WTC11 (cell line): ENCODE results near the gene FILIP1L.

Experiments
- CREB1 ChIP-seq: sonication (generic); formaldehyde crosslinking; IDR thresholded peaks from 2 replicates; pipeline ENCODE4 v1.8.0; 2023; ENCODE audit warnings: mild to moderate bottlenecking, missing genetic modification reagents
- ELF4 ChIP-seq: sonication (generic); formaldehyde crosslinking; IDR thresholded peaks from 2 replicates; pipeline ENCODE4 v1.8.1; 2022; ENCODE audit warnings: low read depth, mild to moderate bottlenecking, moderate library complexity, missing genetic modification reagents
- JUN ChIP-seq: sonication (generic); formaldehyde crosslinking; IDR thresholded peaks from 2 replicates; pipeline ENCODE4 v1.8.0; 2023; ENCODE audit warnings: mild to moderate bottlenecking, missing genetic modification reagents
- MXD4 ChIP-seq: fragments of 250-450 bp; sonication (Bioruptor Pico); IDR thresholded peaks from 2 replicates; pipeline ENCODE4 v1.8.0; 2021; ENCODE audit warnings: mild to moderate bottlenecking, moderate library complexity, borderline replicate concordance
- SP1 ChIP-seq: sonication (generic); formaldehyde crosslinking; conservative IDR thresholded peaks from 2 replicates; pipeline ENCODE4 v1.8.1; 2022; ENCODE audit warnings: missing genetic modification reagents
- TCF7 ChIP-seq: sonication (generic); formaldehyde crosslinking; IDR thresholded peaks from 2 replicates; pipeline ENCODE4 v1.8.0; 2022; ENCODE audit warnings: mild to moderate bottlenecking, low read depth, missing genetic modification reagents, moderate library complexity
- TF ChIP-seq, protein P1 (sequence below): fragments of 200-600 bp; IDR thresholded peaks from 2 replicates; pipeline ENCODE4 v1.8.0; 2022; ENCODE audit warnings: antibody characterized with exemption
- TF ChIP-seq, protein P2 (sequence below): sonication (generic); formaldehyde crosslinking; IDR thresholded peaks from 2 replicates; pipeline ENCODE4 v1.8.1; 2023; ENCODE audit warnings: mild to moderate bottlenecking, missing genetic modification reagents, borderline replicate concordance
- TF ChIP-seq, protein P3 (sequence below): sonication (generic); formaldehyde crosslinking; IDR thresholded peaks from 2 replicates; pipeline ENCODE4 v1.8.1; 2023; ENCODE audit warnings: mild to moderate bottlenecking, missing genetic modification reagents, moderate library complexity

DNA sequence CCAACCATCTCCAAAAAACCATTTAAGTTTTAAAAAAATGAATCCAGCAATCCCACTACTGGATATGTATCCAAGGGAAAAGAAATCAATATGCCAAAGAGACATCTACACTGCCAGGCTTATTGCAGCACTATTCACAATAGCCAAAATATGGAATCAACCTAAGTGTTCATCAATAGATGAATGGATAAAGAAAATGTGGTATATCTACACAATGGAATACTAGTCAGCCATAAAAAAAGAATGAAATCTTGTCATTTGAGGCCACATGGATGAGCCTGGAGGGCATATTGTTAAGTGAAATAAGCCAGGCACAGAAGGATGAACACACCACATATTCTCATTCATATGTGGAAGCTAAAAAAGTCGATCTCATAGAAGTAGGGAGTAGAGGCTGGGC is 136.1 kb downstream of the FILIP1L start:
- TF ChIP-seq, protein P1, sequence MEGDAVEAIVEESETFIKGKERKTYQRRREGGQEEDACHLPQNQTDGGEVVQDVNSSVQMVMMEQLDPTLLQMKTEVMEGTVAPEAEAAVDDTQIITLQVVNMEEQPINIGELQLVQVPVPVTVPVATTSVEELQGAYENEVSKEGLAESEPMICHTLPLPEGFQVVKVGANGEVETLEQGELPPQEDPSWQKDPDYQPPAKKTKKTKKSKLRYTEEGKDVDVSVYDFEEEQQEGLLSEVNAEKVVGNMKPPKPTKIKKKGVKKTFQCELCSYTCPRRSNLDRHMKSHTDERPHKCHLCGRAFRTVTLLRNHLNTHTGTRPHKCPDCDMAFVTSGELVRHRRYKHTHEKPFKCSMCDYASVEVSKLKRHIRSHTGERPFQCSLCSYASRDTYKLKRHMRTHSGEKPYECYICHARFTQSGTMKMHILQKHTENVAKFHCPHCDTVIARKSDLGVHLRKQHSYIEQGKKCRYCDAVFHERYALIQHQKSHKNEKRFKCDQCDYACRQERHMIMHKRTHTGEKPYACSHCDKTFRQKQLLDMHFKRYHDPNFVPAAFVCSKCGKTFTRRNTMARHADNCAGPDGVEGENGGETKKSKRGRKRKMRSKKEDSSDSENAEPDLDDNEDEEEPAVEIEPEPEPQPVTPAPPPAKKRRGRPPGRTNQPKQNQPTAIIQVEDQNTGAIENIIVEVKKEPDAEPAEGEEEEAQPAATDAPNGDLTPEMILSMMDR: no peak
- TF ChIP-seq, protein P2, sequence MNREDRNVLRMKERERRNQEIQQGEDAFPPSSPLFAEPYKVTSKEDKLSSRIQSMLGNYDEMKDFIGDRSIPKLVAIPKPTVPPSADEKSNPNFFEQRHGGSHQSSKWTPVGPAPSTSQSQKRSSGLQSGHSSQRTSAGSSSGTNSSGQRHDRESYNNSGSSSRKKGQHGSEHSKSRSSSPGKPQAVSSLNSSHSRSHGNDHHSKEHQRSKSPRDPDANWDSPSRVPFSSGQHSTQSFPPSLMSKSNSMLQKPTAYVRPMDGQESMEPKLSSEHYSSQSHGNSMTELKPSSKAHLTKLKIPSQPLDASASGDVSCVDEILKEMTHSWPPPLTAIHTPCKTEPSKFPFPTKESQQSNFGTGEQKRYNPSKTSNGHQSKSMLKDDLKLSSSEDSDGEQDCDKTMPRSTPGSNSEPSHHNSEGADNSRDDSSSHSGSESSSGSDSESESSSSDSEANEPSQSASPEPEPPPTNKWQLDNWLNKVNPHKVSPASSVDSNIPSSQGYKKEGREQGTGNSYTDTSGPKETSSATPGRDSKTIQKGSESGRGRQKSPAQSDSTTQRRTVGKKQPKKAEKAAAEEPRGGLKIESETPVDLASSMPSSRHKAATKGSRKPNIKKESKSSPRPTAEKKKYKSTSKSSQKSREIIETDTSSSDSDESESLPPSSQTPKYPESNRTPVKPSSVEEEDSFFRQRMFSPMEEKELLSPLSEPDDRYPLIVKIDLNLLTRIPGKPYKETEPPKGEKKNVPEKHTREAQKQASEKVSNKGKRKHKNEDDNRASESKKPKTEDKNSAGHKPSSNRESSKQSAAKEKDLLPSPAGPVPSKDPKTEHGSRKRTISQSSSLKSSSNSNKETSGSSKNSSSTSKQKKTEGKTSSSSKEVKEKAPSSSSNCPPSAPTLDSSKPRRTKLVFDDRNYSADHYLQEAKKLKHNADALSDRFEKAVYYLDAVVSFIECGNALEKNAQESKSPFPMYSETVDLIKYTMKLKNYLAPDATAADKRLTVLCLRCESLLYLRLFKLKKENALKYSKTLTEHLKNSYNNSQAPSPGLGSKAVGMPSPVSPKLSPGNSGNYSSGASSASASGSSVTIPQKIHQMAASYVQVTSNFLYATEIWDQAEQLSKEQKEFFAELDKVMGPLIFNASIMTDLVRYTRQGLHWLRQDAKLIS (CRISPR knock-in tag): no peak
- TF ChIP-seq, protein P3, sequence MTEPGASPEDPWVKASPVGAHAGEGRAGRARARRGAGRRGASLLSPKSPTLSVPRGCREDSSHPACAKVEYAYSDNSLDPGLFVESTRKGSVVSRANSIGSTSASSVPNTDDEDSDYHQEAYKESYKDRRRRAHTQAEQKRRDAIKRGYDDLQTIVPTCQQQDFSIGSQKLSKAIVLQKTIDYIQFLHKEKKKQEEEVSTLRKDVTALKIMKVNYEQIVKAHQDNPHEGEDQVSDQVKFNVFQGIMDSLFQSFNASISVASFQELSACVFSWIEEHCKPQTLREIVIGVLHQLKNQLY (CRISPR knock-in tag): no peak
- no peak for TF ChIP-seq ELF4 (CRISPR knock-in tag)
- TF ChIP-seq CREB1: no peak
- TF ChIP-seq JUN (CRISPR knock-in tag): no peak
- TF ChIP-seq SP1 (CRISPR knock-in tag): no peak
- TF ChIP-seq TCF7: no peak
- TF ChIP-seq MXD4 (CRISPR knock-in tag): no peak
